Measurements from ENCODE around the gene MYRF. TPM values are rescaled to one million over a fixed set of nuclear protein-coding genes. Genes with fewer than 3 reads are reported as not detected.

The MYRF gene
- total and polyA plus RNA-seq, 2 donors from 2014 or later, result 6.0 to 36.3 TPM

- H3K9me3 ChIP-seq (ENCODE audit: control insufficient read depth in 2 of 3, insufficient read depth in 1 of 3, low read length in 3 of 3), result no peaks in the 10 kb centered on the region
- DNase-seq, result no peak
- peaks cover 0 to 3% (median 0%) of the 10 kb centered on the region in 3 donors for H3K4me1 ChIP-seq (ENCODE audit: control insufficient read depth in 2 of 3, insufficient read depth in 2 of 3, low read depth in 1 of 3, low read length in 3 of 3)
- H3K27me3 ChIP-seq (ENCODE audit: control insufficient read depth, insufficient read depth, low read length), result no peaks in the 10 kb centered on the region
- no peak overlapping the region for H3K4me3 ChIP-seq (ENCODE audit: low read length in 3 of 3)
- intact Hi-C loops (cut with DNase I), result no loop called here
- TF ChIP-seq, protein P1, sequence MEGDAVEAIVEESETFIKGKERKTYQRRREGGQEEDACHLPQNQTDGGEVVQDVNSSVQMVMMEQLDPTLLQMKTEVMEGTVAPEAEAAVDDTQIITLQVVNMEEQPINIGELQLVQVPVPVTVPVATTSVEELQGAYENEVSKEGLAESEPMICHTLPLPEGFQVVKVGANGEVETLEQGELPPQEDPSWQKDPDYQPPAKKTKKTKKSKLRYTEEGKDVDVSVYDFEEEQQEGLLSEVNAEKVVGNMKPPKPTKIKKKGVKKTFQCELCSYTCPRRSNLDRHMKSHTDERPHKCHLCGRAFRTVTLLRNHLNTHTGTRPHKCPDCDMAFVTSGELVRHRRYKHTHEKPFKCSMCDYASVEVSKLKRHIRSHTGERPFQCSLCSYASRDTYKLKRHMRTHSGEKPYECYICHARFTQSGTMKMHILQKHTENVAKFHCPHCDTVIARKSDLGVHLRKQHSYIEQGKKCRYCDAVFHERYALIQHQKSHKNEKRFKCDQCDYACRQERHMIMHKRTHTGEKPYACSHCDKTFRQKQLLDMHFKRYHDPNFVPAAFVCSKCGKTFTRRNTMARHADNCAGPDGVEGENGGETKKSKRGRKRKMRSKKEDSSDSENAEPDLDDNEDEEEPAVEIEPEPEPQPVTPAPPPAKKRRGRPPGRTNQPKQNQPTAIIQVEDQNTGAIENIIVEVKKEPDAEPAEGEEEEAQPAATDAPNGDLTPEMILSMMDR (IDR thresholded peaks at IDR 0.05; ENCODE audit: borderline replicate concordance, extremely low read depth, insufficient read depth), result no peak
- peaks cover 0 to 5% (median 0%) of the 10 kb centered on the region in 3 donors for H3K36me3 ChIP-seq (ENCODE audit: control insufficient read depth in 2 of 3, insufficient read depth in 3 of 3, low read length in 3 of 3)
- FAIRE-seq, result no peak
- no peak overlapping the region for H3K9ac ChIP-seq (ENCODE audit: low read length in 3 of 3)
- H3K27ac ChIP-seq (ENCODE audit: low read depth in 2 of 2, low read length in 2 of 2), result no peak overlapping the region
Observed at GRCh38 chr11:61802605-61803004, 50.2 kb downstream of the MYRF start.

DNA sequence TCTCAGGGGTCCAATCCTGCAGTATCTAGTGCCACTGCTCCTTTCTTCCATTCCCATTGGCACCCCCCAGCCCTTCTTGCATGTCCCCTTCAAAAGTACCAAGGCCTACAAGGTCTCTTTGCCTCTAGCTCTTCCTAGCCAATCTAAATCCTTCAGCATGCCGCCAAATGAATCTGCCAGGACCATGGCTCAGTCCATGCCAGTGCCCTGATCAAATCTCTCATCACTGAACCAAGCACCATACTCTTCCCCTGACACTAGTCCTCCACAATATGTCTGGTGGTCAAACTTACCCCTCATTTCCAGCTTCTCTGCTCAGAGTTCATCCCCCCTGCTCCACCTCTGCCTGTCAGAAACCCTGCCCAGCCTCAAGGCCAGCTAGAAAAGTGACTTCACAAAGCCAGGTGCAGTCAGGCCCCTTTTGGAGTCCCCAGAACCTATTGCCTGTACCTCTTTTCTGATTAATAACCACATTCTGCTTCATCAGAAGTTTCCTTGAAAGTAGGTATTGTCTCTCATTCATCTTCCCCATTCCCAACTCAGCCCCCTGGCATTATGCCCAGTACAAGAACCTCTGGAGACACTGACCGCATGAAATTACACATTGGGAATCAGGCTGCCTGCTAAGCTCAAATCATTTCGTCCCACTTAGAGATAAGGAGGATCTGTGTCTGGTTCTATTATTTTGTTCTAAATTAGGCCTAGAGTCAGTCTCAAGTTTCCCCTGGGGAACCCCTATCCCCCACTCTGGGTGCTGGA, 51.6 kb downstream of the MYRF start:
- Histone ChIP-seq H3K27ac (ENCODE audit: low read depth in 2 of 2, low read length in 2 of 2) (no peak overlapping the region), H3K4me3 (ENCODE audit: low read length in 3 of 3) (no peak overlapping the region), H3K36me3 (ENCODE audit: control insufficient read depth in 2 of 3, insufficient read depth in 3 of 3, low read length in 3 of 3) (peaks cover 0 to 5% (median 0%) of the 10 kb centered on the region in 3 donors), H3K27me3 (ENCODE audit: control insufficient read depth, insufficient read depth, low read length) (no peaks in the 10 kb centered on the region), H3K9me3 (ENCODE audit: control insufficient read depth in 2 of 3, insufficient read depth in 1 of 3, low read length in 3 of 3) (no peaks in the 10 kb centered on the region), H3K9ac (ENCODE audit: low read length in 3 of 3) (no peak overlapping the region), H3K4me1 (ENCODE audit: control insufficient read depth in 2 of 3, insufficient read depth in 2 of 3, low read depth in 1 of 3, low read length in 3 of 3) (no peaks in the 10 kb centered on the region)
- TF ChIP-seq, protein P1 (IDR thresholded peaks at IDR 0.05; ENCODE audit: borderline replicate concordance, extremely low read depth, insufficient read depth), result no peak
- intact Hi-C loops (cut with DNase I), result no loop called here
- no peak for DNase-seq
- no peak for FAIRE-seq

DNA sequence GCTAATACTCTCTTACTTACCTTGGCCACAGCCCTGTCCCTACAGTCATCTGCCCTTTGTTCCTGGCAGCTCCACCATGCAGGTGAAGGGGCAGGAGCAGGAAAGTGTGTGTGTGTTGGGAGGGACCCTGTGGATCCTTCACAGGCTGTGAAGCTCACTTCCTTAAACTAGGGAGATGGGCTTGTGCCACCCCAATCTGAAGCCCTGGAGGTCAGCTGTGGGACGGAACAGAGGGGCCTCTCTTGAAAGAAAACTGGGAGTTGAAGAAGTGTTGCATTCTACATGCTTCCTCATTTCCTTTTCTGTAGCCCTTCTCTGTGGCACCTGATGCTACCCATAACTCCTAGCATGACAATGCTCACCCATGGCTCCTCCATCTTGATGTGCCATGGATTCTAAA, 52.7 kb downstream of the MYRF start:
- peaks cover 0 to 5% (median 0%) of the 10 kb centered on the region in 3 donors for H3K36me3 ChIP-seq (ENCODE audit: control insufficient read depth in 2 of 3, insufficient read depth in 3 of 3, low read length in 3 of 3)
- TF ChIP-seq, protein P1 (IDR thresholded peaks at IDR 0.05; ENCODE audit: borderline replicate concordance, extremely low read depth, insufficient read depth), result no peak

More for the DNA sequence above, 52.7 kb downstream of the MYRF start:
- Histone ChIP-seq H3K4me3 (ENCODE audit: low read length in 3 of 3) (no peak overlapping the region), H3K4me1 (ENCODE audit: control insufficient read depth in 2 of 3, insufficient read depth in 2 of 3, low read depth in 1 of 3, low read length in 3 of 3) (no peaks in the 10 kb centered on the region), H3K27ac (ENCODE audit: low read depth in 2 of 2, low read length in 2 of 2) (no peak overlapping the region), H3K9ac (ENCODE audit: low read length in 3 of 3) (no peak overlapping the region), H3K27me3 (ENCODE audit: control insufficient read depth, insufficient read depth, low read length) (no peaks in the 10 kb centered on the region), H3K9me3 (ENCODE audit: control insufficient read depth in 2 of 3, insufficient read depth in 1 of 3, low read length in 3 of 3) (no peaks in the 10 kb centered on the region)
- no peak for FAIRE-seq
- intact Hi-C loops (cut with DNase I), result no loop called here
- no peak for DNase-seq
